ENCODE measurements around the gene CRTC2. TPM values are rescaled to one million over a fixed set of nuclear protein-coding genes. Genes with fewer than 3 reads are reported as not detected.

CRTC2 gene
- total and polyA plus RNA-seq, 9 of the 15 experiments (the other 6 are each of a cell fraction or from before 2014, with no cell fraction given) = 2.7 to 26.4 (median 10.2) TPM

GRCh38 chr1:153942766-153943549 is 15.5 kb downstream of the CRTC2 start:
- BruUV-seq (replicated peaks) = TSS peak; percentile 7
- H3K4me1 ChIP-seq (replicated peaks in 1 of 2; ENCODE audit: control insufficient read depth in 2 of 2, insufficient read depth in 2 of 2, low read length in 2 of 2) = peaks cover 12 to 32% of the 10 kb centered on the region in 2 experiments; a peak in 4 of 5 replicates
- intact Hi-C loops (cut with micrococcal nuclease) (no loop called here), in situ Hi-C loops (cut with MboI) (no loop called here)
- H4K20me1 ChIP-seq (replicated peaks; ENCODE audit: control insufficient read depth, insufficient read depth, low read length) = no peaks in the 10 kb centered on the region
- H3K27me3 ChIP-seq (ENCODE audit: control insufficient read depth in 2 of 2, insufficient read depth in 2 of 2, low read length in 2 of 2) = no peaks in the 10 kb centered on the region
- no peaks in the 10 kb centered on the region for H3K9me1 ChIP-seq (ENCODE audit: control insufficient read depth, insufficient read depth, low read length)
- no peak for TF ChIP-seq SRSF1 (IDR thresholded peaks at IDR 0.05; ENCODE audit: low read depth, low read length)
- TF ChIP-seq POLR2G (IDR thresholded peaks at IDR 0.05; ENCODE audit: low read depth, low read length) = peak; percentile 37; the same call in 1 of the 2 replicates
- TF ChIP-seq SUPT5H (IDR thresholded peaks at IDR 0.05) = 0 out of 2 replicates have a peak, but pooled peaks have one; percentile 26
- TF ChIP-seq USF1 (CRISPR knock-in tag; IDR thresholded peaks at IDR 0.05) = no peak
- no peak for TF ChIP-seq KDM1A (IDR thresholded peaks at IDR 0.05)
- H3K9me3 ChIP-seq (replicated peaks; ENCODE audit: control insufficient read depth, insufficient read depth, low read depth, low read length) = no peaks in the 10 kb centered on the region
- peaks cover 68% of the 10 kb centered on the region for H3K36me3 ChIP-seq (ENCODE audit: control insufficient read depth, insufficient read depth, low read length)
- ChIA-PET CTCF (ENCODE audit: low intra/inter-chr PET ratio) (no interaction called here), POLR2A (interaction anchor here (5.5 kb wide), 1 partner anchor 15 kb away, joined by 39 read pairs; the partner anchor contains the start of gene CRTC2)
- DNase-seq (ENCODE audit: extremely low read depth in 1 of 4, low spot score in 3 of 4) (no peak), ATAC-seq (no peak), FAIRE-seq (no peak)
- WGBS (ENCODE audit: insufficient coverage, low coverage, missing lambda C conversion rate) = 92% methylated on average over 9 of the region's 11 CpGs
- H3K27ac ChIP-seq (ENCODE audit: extremely low read depth, low read depth, low read length) = no peak overlapping the region; the same call in 2 of the 3 replicates
- no peak overlapping the region for H2AFZ ChIP-seq (ENCODE audit: low read depth, low read length)
- H3K4me2 ChIP-seq (ENCODE audit: insufficient read depth, low read length) = no peak overlapping the region
- no peak overlapping the region for H3K9ac ChIP-seq (ENCODE audit: insufficient read depth in 1 of 2, low read depth in 2 of 2, low read length in 2 of 2)
- peaks cover 29% of the 10 kb centered on the region for H3K79me2 ChIP-seq (ENCODE audit: control insufficient read depth, insufficient read depth, low read length)
- no peak overlapping the region for H3K4me3 ChIP-seq

Measured in K562 (cell line).